WTC11 (cell line): ENCODE measurements around the gene PLAA. TPM values are rescaled to one million over a fixed set of nuclear protein-coding genes. Genes with fewer than 3 reads are reported as not detected.
A peak's percentile ranks its signal among the peaks of the same experiment; 100 is the strongest.

ENCODE experiments used
- ATAC-seq: fragments of 200-7000 bp; cut with Tn5 transposase; 2 replicates; pipeline ENCODE4 v1.10.0; 2021; ENCODE audit warnings: mild to moderate bottlenecking, moderate library complexity
- CTCF ChIA-PET: fragments of 300-600 bp; sonication (Branson Sonifier 250); formaldehyde crosslinking; loops from one replicate; lab custom pipeline; 2021; ENCODE audit warnings: antibody characterized with exemption; lab: Charles Lee
- POLR2A ChIA-PET: fragments of 350-600 bp; sonication (Branson Sonifier 250); formaldehyde crosslinking; loops from one replicate; lab custom pipeline; 2021; ENCODE audit warnings: antibody characterized with exemption; lab: Charles Lee
- DNase-seq: peaks from one replicate; pipeline ENCODE4 v3.0.0; 2021; ENCODE audit warnings: low spot score
- H3K27ac Mint-ChIP-seq: 2 replicates; pipeline ENCODE4 v1.8.0; 2021; ENCODE audit warnings: mixed read lengths
- H3K27me3 Mint-ChIP-seq: 2 replicates; pipeline ENCODE4 v1.8.0; 2021; ENCODE audit warnings: low read depth, mild to moderate bottlenecking, moderate library complexity, mixed read lengths
- H3K36me3 Mint-ChIP-seq: 2 replicates; pipeline ENCODE4 v1.8.0; 2021; ENCODE audit warnings: mixed read lengths
- H3K4me1 Mint-ChIP-seq: 2 replicates; pipeline ENCODE4 v1.8.0; 2022; ENCODE audit warnings: mixed read lengths
- H3K4me3 Mint-ChIP-seq: 2 replicates; pipeline ENCODE4 v1.8.0; 2021; ENCODE audit warnings: mild to moderate bottlenecking, moderate library complexity, mixed read lengths
- H3K9me3 Mint-ChIP-seq: 2 replicates; pipeline ENCODE4 v1.8.0; 2021; ENCODE audit warnings: mixed read lengths
- ARID4B ChIP-seq: sonication (generic); formaldehyde crosslinking; IDR thresholded peaks from 2 replicates; pipeline ENCODE4 v1.8.0; 2023; ENCODE audit warnings: missing genetic modification reagents, mild to moderate bottlenecking, borderline replicate concordance
- ATF1 ChIP-seq: sonication (generic); formaldehyde crosslinking; IDR thresholded peaks from 2 replicates; pipeline ENCODE4 v1.8.1; 2023; ENCODE audit warnings: mild to moderate bottlenecking, moderate library complexity, missing genetic modification reagents
- ATF3 ChIP-seq: sonication (generic); formaldehyde crosslinking; conservative IDR thresholded peaks from 2 replicates; pipeline ENCODE4 v1.8.1; 2022; ENCODE audit warnings: mild to moderate bottlenecking, missing genetic modification reagents
- CBFB ChIP-seq: sonication (generic); formaldehyde crosslinking; IDR thresholded peaks from 2 replicates; pipeline ENCODE4 v1.8.1; 2022; ENCODE audit warnings: mild to moderate bottlenecking, low read depth, missing genetic modification reagents
- ELF4 ChIP-seq: sonication (generic); formaldehyde crosslinking; IDR thresholded peaks from 2 replicates; pipeline ENCODE4 v1.8.1; 2022; ENCODE audit warnings: low read depth, mild to moderate bottlenecking, moderate library complexity, missing genetic modification reagents
- ERG ChIP-seq: fragments of 250-450 bp; sonication (Bioruptor Pico); IDR thresholded peaks from 2 replicates; pipeline ENCODE4 v1.8.0; 2021; ENCODE audit warnings: mild to moderate bottlenecking
- JUN ChIP-seq: sonication (generic); formaldehyde crosslinking; IDR thresholded peaks from 2 replicates; pipeline ENCODE4 v1.8.0; 2023; ENCODE audit warnings: mild to moderate bottlenecking, missing genetic modification reagents
- MYBL2 ChIP-seq: sonication (generic); formaldehyde crosslinking; IDR thresholded peaks from 2 replicates; pipeline ENCODE4 v1.8.1; 2023; ENCODE audit warnings: mild to moderate bottlenecking, moderate library complexity, missing genetic modification reagents
- PRDM15 ChIP-seq: sonication (generic); formaldehyde crosslinking; IDR thresholded peaks from 2 replicates; pipeline ENCODE4 v1.8.0; 2022; ENCODE audit warnings: missing genetic modification reagents
- SOX15 ChIP-seq: fragments of 250-450 bp; sonication (Bioruptor Pico); IDR thresholded peaks from 2 replicates; pipeline ENCODE4 v1.9.0; 2021; ENCODE audit warnings: mild to moderate bottlenecking
- STAT6 ChIP-seq: sonication (generic); formaldehyde crosslinking; conservative IDR thresholded peaks from 2 replicates; pipeline ENCODE4 v1.8.1; 2023; ENCODE audit warnings: mild to moderate bottlenecking, low read depth, missing genetic modification reagents, moderate library complexity
- TCF7 ChIP-seq: sonication (generic); formaldehyde crosslinking; IDR thresholded peaks from 2 replicates; pipeline ENCODE4 v1.8.0; 2022; ENCODE audit warnings: mild to moderate bottlenecking, low read depth, missing genetic modification reagents, moderate library complexity
- TEAD1 ChIP-seq: sonication (generic); formaldehyde crosslinking; IDR thresholded peaks from 2 replicates; pipeline ENCODE4 v1.8.0; 2022; ENCODE audit warnings: mild to moderate bottlenecking, missing genetic modification reagents
- TP53 ChIP-seq: sonication (generic); formaldehyde crosslinking; IDR thresholded peaks from 2 replicates; pipeline ENCODE4 v1.8.1; 2023; ENCODE audit warnings: mild to moderate bottlenecking, missing genetic modification reagents
- ZBTB21 ChIP-seq: sonication (generic); formaldehyde crosslinking; IDR thresholded peaks from 2 replicates; pipeline ENCODE4 v1.8.1; 2023; ENCODE audit warnings: mild to moderate bottlenecking, missing genetic modification reagents, borderline replicate concordance
- ZNF121 ChIP-seq: sonication (generic); formaldehyde crosslinking; IDR thresholded peaks from 2 replicates; pipeline ENCODE4 v1.8.0; 2023; ENCODE audit warnings: missing genetic modification reagents
- ZNF219 ChIP-seq: sonication (generic); formaldehyde crosslinking; IDR thresholded peaks from 2 replicates; pipeline ENCODE4 v1.8.0; 2023; ENCODE audit warnings: missing genetic modification reagents, mild to moderate bottlenecking, borderline replicate concordance
- ZNF317 ChIP-seq: sonication (generic); formaldehyde crosslinking; IDR thresholded peaks from 2 replicates; pipeline ENCODE4 v1.8.1; 2023; ENCODE audit warnings: low read depth, mild to moderate bottlenecking, moderate library complexity, missing genetic modification reagents, borderline replicate concordance
- ZSCAN18 ChIP-seq: fragments of 250-450 bp; sonication (Bioruptor Pico); IDR thresholded peaks from 2 replicates; pipeline ENCODE4 v2.1.2; 2022; ENCODE audit warnings: mild to moderate bottlenecking, moderate library complexity
- total RNA-seq: library from RNA; stranded (reverse); gene quantifications from 3 replicates; pipeline ENCODE4 v1.2.3, GENCODE V29; 2021

PLAA gene
- total RNA-seq, 1 experiment from 2014 or later: 56.1 TPM

- no peak for TF ChIP-seq ZSCAN18 (CRISPR knock-in tag)
- TF ChIP-seq ZNF121 (CRISPR knock-in tag): 0 out of 2 replicates have a peak, but pooled peaks have one; percentile 7
- 0 out of 2 replicates have a peak, but pooled peaks have one; percentile 55 for TF ChIP-seq ZBTB21
- no peak for TF ChIP-seq TCF7 (CRISPR knock-in tag)
- peak; percentile 86; the same call in 1 of the 2 replicates for TF ChIP-seq JUN (CRISPR knock-in tag)
- TF ChIP-seq PRDM15: no peak
- TF ChIP-seq CBFB (CRISPR knock-in tag): peak; percentile 90; the same call in 1 of the 2 replicates
- peak; percentile 61; the same call in 1 of the 2 replicates for TF ChIP-seq ATF1 (CRISPR knock-in tag)
- peak; percentile 89 for TF ChIP-seq ARID4B (CRISPR knock-in tag)
- TF ChIP-seq TEAD1 (CRISPR knock-in tag): peak; percentile 81; the same call in 1 of the 2 replicates
- no peak for TF ChIP-seq ERG (CRISPR knock-in tag)
- TF ChIP-seq ZNF219 (CRISPR knock-in tag): peak; percentile 68; the same call in 1 of the 2 replicates
- peak; percentile 93 for TF ChIP-seq ZNF317 (CRISPR knock-in tag)
Measured at GRCh38 chr9:26892251-26893029, 54.6 kb downstream of the PLAA start, which contains the start of gene CAAP1 (continued).

GRCh38 chr9:26891726-26892125 lies 55.3 kb downstream of the PLAA start:
- ATAC-seq (no peak), DNase-seq (no peak)
- H3K4me1 Mint-ChIP-seq: peaks cover 19% of the 10 kb centered on the region
- ChIA-PET CTCF (interaction anchor here (0.6 to 3.9 kb wide), 8 partner anchors 11 to 338 kb away, joined by 3 to 29 read pairs (median 4); partner anchors contain the start of genes IFT74 and PLAA), POLR2A (interaction anchor here (0.7 to 1.8 kb wide), 4 partner anchors 45 to 83 kb away, joined by 3 to 26 read pairs (median 8); partner anchors contain the start of genes IFT74 and PLAA)
- H3K36me3 Mint-ChIP-seq: peaks cover 14% of the 10 kb centered on the region
- no peaks in the 10 kb centered on the region for H3K27me3 Mint-ChIP-seq
- H3K27ac Mint-ChIP-seq: peak overlapping the region; percentile 100
- H3K9me3 Mint-ChIP-seq: peaks cover 9% of the 10 kb centered on the region
- H3K4me3 Mint-ChIP-seq: peak overlapping the region; percentile 99
- TF ChIP-seq SOX15 (CRISPR knock-in tag) (no peak), ELF4 (no peak), TCF7 (CRISPR knock-in tag) (no peak), MYBL2 (no peak), CBFB (CRISPR knock-in tag) (no peak), TP53 (no peak), ATF3 (CRISPR knock-in tag) (no peak), STAT6 (no peak)
